HG02970 (cell line): ENCODE measurements around the gene OR52R1.
"Not testable (repeated sequence)": the region's sequence is repeated elsewhere in the genome, so short reads cannot be mapped to it uniquely, and the experiment has no call there.

Experiments used
- ATAC-seq: cut with Tn5 transposase; IDR thresholded peaks from one replicate; pipeline ENCODE4 v1.9.1; 2021; ENCODE audit warnings: mild to moderate bottlenecking, moderate library complexity, moderate number of reproducible peaks; ENCODE audit not compliant: unreplicated experiment, low FRiP score

OR52R1 gene

DNA sequence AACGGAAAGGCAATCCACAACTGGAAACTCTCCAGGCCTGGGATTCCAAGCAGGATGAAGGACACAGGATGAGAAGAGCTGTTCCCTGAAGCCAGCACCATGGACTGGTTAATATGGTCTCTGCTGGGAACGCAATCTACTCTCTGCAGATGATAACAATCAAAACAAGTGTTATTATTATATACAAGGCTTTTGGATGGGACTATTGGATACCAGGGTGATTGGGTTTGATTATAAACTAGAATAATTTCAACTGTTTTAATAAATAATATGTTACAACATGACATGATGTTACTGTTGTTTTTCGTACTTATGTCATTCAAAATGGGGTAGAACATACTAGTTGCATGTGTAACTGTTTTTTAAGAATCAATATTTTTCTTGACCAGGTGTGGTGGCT is at the start of gene OR52R1:
Gene OR52R1, minus strand, starts transcription at position 101 of the 400 bp plus-strand sequence. Its CDS starts 0 bp downstream, at position 101.
- ATAC-seq, result no peak

DNA sequence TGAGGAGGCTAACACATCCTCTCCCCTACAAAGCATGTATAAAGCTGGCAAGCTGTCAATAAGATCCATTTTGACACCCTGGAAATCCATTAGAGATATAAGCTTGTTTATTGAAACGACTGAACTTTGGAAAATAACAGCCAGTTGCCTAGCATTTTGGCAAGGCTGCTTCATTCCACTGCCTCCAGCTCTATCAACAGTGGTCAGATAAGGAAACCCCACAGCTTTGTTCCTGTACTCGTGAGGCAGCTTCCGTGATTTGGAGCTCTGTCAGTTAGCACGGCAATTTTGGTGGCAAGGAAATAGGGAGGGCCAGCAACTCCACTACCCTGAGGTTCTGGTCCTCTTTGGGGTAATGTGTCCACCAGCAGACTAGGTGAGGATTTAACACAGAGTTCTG is 46.9 kb upstream of the OR52R1 start:
- ATAC-seq, result no peak

DNA sequence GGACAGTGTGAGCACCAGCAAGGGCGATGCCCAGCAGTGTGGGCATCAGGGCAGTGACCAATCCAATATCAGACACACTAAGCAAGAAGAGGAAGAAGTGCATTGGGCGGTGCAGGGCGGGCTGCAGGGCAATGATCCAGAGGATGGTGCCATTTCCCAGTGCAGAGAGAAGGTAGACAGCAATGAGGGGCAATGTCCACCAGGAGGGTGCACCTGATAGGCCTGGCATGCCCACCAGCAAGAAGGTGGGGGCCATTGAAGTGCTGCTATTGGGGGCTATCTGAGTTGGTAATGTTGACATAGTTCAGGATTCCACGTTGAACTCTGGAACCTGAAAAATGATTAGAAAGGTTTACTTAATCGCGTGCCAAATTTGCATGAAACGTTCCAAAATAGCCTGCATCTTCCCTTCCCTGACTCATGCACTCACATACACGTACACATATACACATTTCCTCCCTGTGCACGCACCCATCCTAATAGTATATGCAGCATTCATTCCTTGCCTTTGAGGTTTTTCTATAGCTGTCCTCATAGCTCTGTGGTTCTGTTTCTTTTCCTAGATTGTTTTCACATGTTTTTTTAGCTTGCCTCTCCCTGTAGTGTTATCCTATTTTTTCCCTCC is 44.8 kb upstream of the OR52R1 start, which contains the start of gene OR51S1:
Gene OR51S1, minus strand, starts transcription at position 301 of the 625 bp plus-strand sequence. Its CDS starts 0 bp downstream, at position 301.
- no peak for ATAC-seq

DNA sequence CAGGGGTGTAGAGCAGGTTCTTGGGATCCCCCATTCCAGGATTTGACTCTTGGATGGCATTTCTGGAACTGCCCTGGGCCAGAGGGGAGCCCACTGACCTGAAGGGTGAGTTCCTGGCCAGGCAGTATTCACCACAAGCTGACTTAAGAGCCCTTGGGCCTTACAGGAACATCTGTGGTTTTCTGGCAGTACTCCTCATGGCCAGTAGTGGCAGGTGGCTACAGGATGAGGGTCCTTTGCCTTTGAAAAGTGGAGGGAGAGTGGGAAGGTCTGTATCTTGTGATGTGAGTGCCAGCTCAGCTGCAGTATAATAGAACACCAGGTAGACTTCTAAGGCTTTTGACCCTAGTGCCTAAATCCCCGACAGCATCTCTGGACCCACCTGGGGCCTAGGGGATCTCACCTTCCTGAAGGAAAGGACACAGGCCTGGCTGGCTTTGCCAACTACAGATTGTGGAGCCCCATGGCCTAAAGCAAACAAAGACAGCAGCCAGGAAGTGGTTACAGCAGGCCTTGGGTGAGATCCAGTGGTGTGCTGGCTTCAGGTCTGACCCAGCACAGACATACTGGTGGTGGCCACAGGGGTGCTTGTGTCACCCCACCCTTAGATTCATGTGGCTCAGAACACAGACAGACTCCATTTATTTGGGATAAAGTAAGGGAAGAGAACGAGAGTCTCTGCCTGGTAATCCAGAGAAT is 35.8 kb upstream of the OR52R1 start:
- no peak for ATAC-seq

DNA sequence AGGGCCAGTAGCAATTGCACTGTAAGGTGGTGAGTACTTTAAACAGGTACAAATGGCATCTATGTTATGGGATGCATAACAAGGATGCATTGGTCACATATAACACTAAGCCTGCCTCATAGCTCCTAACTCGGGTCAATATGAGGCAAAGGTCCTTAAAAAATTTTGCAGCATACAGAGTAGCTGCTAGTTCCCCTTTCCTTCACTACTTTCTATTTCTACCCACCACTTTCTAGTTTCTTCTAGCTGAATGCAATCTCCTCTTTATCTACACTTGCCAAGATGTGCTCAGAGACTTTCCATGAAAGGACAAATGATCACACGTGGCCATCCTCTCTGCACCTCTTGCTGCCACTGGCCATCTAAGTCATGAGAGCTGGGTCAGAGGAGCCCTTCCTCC is 26.7 kb upstream of the OR52R1 start:
- no peak for ATAC-seq

DNA sequence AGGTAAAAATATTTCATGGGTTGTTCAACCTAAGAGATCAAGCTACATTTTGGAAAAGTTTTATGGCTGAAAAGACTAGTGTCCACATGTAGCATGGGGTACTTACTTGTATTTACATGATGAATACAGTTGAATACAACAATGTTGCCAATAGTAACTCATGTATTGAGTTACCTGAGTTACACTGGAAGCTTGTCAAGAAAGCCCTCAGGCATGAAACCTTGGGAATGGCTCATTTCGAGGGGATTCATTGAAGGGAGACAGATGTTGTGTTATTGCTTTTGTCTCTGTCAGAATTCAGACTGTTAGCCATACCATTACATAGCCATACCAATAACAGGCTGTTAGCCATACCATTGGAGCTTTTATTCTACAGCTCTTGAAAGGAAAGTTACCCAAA is 26.2 kb upstream of the OR52R1 start:
- no peak for ATAC-seq

DNA sequence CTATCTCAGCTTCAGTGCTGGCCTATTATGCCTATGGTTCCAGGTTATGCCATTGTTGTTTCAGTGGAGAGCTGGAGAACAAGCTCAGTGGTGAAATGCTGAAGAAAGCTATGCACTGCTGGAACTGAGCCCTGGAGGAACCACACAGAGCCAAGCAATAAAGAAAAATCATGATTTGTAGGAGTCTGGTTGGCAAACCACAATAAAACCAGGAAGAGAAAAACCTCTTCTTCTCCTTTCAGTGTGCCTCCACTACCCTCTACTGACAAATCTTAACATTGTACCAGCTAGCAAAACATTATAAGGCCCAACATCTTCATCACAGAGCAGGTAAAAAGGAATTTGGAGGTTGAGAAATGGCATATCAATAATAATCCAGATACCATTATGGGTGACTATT is 22.2 kb upstream of the OR52R1 start:
- no peak for ATAC-seq

DNA sequence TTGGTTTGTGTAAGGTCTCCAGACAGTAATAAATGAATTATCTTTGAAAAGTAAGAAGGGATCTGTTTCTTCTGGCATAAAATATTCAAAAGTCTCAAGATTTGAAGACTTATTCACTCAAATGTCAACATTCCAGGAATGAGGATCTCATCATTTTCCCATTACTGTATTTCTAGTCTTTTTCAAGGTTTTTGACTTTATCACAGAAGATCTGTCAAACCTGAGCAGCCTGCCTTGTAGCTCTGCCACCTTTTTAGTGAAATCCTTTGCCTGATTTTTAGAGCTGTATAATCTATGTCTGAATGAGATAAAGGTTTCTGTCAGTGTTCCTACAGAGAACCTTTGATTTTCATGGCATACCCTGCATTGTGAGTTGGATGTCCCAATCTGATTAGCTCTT is 21.0 kb upstream of the OR52R1 start:
- no peak for ATAC-seq

DNA sequence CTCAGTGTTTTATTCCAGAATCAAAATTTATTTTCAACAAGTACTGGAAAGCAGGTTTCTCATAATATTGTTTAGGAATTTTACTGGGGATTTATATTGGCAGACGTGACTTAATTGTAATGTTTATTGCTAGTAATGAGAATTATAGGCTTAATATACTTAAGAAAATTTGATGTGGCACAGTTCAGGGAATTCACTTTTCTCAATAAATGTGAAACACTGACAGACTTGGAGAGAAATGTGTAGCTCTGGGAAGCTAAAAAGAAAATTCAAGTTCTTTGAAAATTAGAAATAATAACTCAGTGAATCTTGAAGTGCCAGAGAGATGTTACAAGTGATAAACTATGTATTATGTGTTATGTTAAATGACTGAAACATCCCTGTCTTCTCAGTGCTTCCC is 16.8 kb upstream of the OR52R1 start, which contains the start of gene OR51F2:
Gene OR51F2, plus strand, starts transcription at position 301 of the 400 bp plus-strand sequence. CDS start 101 bp downstream, outside the sequence.
- ATAC-seq, result no peak

DNA sequence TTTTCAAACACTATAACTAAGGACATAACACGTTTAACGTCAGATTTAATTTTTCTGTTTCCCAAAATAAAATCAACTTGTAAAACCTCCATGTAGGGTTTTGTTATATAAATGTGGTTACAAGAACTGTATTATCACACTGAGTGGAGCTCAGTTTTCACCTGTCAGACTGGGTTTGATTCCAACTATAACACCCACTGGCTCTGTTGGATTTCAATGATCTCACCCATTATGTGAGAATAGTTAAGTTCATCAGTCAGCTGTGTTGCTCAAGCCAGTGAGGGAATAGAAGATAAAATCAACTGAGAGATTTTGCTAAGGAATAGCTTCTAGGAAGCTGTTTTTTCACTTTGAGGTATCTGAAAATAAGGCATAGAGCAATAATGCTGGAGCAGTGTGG is 5.1 kb upstream of the OR52R1 start:
- ATAC-seq, result no peak

DNA sequence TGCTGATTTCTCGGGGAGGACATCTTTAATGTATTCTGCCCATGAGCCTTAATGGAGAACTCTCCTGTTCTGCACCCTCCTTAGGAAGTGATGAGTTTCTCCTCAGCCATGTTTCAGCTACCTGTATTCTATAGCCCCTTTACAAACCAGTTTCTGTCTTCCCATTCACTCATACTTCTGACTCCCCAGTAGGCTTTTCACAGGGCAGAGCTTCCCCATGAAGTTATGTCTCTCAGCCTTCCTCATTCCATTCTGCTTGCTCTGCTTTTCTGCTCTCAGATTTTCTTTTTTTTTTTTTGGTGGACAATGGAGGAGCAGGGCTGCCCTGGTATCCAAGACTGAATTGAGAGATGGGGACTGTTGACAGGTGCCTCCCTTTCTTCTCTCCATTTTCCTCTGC is 4.3 kb upstream of the OR52R1 start:
- no peak for ATAC-seq

DNA sequence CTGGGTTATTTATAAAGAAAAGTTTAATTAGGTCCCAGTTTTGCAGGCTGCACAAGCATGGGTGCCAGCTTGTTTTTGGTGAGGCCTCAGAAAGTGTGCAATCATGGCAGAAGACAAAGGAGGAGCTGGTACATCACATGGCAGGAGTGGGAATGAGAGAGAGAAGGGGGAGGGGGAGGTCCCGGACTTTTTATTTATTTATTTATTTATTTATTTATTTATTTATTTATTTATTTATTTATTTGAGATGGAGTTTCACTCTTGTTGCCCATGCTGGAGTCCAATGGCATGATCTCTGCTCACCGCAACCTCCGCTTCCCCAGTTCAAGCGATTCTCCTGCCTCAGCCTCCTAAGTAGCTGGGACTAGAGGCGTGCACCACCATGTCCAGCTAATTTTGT is 2.9 kb downstream of the OR52R1 start:
- not testable (repeated sequence) for ATAC-seq

DNA sequence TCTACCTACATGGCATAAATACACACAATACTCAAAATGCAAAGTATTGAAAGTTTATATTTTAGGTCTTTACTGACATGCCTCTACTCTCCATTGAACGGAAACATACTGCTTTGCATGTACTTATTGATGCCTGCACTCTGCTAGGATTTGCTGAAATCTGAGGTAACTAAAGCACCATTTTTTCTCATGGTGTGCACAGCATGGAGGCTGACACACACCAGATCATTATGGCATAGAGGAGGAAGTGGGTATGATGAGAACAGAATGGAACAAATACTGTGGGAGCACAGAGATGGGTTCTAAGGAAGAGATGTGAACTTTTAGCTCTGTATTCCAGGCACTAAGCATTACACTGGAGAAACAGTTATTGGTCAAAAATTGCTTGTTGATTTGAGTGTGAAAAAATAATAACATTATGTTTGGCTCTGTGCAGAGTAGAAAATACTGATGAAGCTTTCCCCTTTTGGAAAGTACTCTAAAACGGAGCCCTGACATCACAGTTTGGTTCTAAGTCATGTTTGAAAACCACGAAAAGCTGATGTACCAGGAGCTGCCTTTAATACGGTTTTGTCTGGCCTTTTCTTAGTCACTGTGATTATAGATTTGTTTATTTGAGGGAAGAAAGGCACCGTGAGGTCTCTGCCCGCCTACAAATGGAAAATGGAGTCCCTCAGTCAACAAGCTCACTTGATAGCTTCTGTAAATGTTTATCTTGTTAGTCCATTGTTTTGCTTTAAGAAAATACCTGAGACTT is 5.6 kb downstream of the OR52R1 start:
- ATAC-seq, result no peak

DNA sequence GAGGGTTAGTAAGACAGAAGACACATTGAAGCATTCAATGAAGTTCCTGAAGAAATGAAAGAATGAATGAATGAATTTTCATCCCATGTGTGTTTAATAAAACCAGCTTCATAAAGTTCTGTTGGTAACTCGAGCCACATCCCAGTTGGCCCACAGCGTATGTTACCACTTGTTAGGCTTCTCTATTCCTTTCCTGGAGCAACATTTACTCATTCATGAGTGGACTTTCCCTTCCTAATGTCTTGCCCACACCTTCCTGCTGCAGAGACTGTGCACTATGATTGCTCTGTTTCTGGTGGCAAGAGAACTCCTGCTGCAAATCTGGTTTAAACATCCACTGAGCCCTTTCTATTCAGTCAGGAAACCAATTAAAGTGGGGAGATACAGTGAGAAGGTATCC is 7.0 kb downstream of the OR52R1 start:
- ATAC-seq, result no peak

DNA sequence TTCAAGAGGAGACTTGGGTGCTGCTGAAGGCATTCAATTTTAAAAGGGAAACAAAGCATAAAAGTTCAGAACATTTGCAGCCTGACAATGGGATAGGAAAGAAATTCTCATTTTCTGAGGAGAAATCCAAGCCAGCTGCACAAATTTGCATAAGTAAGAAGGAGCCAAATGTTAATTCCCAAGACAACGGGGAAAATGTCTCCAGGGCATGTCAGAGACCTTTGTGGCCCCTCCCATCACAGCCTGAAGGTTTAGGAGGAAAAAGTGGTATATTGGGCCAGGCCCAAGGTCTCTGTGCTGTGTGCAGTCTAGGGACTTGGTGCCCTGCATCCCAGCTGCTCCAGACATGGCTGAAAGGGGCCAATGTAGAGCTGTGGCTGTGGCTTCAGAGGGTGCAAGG is 21.7 kb downstream of the OR52R1 start:
- ATAC-seq, result no peak

DNA sequence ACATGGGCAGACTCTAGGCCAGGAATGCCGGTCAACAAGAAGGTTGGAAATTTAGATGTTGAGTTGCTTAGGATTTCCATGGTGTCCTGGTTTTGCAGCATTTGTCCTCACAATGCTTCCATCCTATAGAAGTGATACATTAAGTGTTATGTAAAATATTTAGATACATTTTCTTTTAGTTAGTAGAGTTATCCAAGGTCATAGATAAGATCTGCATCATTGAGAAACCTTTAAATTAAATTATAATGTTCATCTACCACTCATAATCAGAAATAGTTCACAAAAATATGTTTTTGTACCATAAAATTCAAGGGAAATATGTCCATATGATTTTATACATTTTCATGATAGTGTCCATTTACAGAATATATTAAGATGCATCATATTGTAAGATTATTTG is 34.3 kb downstream of the OR52R1 start, which contains the start of gene OR51F1:
Gene OR51F1, minus strand, starts transcription at position 101 of the 400 bp plus-strand sequence. Its CDS starts 0 bp downstream, at position 101.
- no peak for ATAC-seq

DNA sequence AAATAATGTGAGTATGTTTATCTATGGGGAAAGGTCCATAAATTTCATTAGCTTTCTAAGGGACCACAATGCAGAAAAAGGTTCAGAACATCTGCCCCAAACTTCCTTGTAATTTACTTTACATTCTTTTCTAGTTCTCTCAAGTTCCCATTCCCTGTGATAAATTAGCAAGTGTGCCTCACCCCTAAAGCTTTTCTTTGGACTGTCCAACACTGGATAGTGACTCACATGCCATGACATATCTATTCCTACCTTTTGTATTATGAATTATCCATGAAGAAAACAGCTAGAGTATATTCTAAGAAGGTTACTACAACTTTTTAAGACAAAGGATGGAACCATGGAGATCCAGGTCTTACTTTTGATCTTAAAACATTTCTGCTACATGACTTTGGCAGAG is 36.1 kb downstream of the OR52R1 start:
- ATAC-seq, result no peak

DNA sequence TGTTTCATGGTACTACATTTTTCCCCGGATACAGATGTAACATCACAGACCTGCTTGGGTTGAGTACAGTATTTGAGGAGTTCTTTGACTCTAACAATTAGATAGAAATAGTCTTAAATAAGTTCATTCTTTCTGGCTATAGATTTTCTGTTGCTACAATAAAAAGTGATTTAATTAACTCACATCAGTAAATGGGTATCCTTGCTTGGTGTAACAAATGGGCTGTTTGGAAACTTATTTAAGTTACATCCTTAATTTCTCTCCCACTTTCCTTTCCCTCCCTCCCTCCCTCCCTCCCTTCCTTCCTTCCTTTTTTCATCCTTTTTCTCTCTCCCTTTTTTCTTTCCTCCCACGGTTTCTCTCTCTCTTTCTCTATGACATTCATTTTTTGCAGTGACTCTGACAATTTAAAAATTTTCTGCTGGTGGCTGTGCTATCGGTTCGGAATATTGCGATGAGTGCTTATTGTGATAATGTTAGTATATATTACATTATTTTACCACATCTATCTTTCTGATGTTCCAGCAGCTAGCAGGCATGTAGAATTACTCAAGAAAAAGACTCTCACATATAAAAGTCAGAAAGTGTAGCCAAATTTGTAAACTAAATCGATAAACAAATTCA is 37.6 kb downstream of the OR52R1 start:
- no peak for ATAC-seq

DNA sequence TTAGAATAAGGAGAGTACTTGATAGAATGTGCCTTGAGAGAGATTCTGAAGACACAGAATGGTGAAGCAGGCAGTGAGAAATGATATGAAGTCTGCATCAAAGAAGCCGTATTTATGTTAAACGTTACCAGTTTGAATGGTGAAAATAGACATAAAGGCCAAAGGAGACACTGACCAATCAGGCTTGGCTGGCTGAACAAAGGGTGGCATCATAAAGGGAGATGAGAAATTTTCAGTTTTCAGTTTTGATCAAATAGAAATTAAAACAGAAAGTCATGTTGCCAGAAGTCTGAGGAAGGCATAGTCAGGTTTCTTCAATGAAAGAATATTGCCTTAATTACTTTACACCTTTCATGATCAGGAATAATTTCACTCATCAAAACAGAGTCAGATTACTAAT is 41.1 kb downstream of the OR52R1 start:
- ATAC-seq, result no peak
